ENCODE measurements around the gene HDC.

- TF ChIP-seq GATA3 (IDR thresholded peaks at IDR 0.05; ENCODE audit: low read depth, low read length) (no peak), GATA2 (IDR thresholded peaks at IDR 0.05; ENCODE audit: low read depth, low read length) (no peak)
These were observed 73.4 kb downstream of the HDC start for GRCh38 chr15:50192164-50192563.
